Adipocyte (in vitro differentiated cells): ENCODE measurements around the gene BMPR1A.

ENCODE experiments used
- DNase-seq: peaks from one replicate; pipeline ENCODE4 v3.0.0-alpha.2; 2015; ENCODE audit warnings: low read depth
- H3K27me3 ChIP-seq: replicated peaks from 2 replicates; pipeline ENCODE4 v1.7.0; 2013; ENCODE audit warnings: mild to moderate bottlenecking, low read length, moderate library complexity; ENCODE audit not compliant: control insufficient read depth, insufficient read depth
- H3K36me3 ChIP-seq: 2 replicates; pipeline ENCODE4 v1.7.0; 2013; ENCODE audit warnings: low read length, mild to moderate bottlenecking, moderate library complexity; ENCODE audit not compliant: control insufficient read depth, insufficient read depth, severe bottlenecking
- H3K4me1 ChIP-seq: 2 replicates; pipeline ENCODE4 v1.7.0; 2013; ENCODE audit warnings: mild to moderate bottlenecking, low read length, moderate library complexity; ENCODE audit not compliant: control insufficient read depth, insufficient read depth
- H3K4me3 ChIP-seq: 2 replicates; pipeline ENCODE4 v1.7.0; 2013; ENCODE audit warnings: mild to moderate bottlenecking, low read length, moderate library complexity
- H3K9ac ChIP-seq: 2 replicates; pipeline ENCODE4 v1.7.0; 2013; ENCODE audit warnings: mild to moderate bottlenecking, low read length, moderate library complexity
- H3K9me3 ChIP-seq: 2 replicates; pipeline ENCODE4 v1.7.0; 2013; ENCODE audit warnings: mild to moderate bottlenecking, low read length, moderate library complexity; ENCODE audit not compliant: control insufficient read depth

The BMPR1A gene

DNA sequence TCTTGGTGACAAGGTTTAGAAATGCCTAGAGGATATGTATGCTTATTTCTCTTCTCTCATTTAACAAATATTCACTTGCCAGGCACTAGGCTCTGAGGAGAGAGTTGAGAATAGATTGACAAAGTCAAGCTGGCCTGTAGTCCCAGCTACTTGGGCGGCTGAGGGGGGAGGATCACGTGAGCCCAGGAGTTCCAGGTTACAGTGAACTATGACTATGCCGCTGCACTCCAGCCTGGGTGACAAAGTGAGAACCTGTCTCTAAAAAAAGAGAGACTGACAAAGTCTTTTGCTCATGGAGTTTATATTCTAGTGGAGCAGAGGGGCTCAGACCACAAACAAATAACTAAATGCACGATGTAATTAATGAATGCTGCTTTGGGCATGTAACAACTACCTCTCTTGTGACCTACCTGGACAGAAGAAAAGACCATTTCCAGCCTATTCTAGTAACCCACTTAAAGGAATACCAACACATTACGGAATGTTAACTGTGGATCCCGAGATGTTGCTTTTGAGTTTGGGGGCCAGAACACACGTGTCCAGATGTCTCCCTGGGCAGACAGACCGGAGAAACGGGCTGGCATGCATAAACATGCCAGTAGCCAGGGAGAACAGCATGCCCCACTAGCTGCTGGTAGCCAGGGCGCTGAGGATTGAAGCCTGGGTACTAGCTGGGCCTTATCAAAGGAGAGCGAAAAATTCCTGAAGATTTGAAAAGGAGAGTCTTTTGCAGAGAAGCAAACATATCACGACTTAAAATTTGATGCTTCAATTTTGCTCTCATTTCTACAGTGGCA is 2.6 kb upstream of the BMPR1A start:
- no peak overlapping the region for H3K9ac ChIP-seq
- H3K4me1 ChIP-seq, result peaks cover 8% of the 10 kb centered on the region
- no peak overlapping the region for H3K4me3 ChIP-seq
- DNase-seq, result no peak
- H3K9me3 ChIP-seq, result no peaks in the 10 kb centered on the region
- no peaks in the 10 kb centered on the region for H3K27me3 ChIP-seq
- H3K36me3 ChIP-seq, result no peaks in the 10 kb centered on the region

DNA sequence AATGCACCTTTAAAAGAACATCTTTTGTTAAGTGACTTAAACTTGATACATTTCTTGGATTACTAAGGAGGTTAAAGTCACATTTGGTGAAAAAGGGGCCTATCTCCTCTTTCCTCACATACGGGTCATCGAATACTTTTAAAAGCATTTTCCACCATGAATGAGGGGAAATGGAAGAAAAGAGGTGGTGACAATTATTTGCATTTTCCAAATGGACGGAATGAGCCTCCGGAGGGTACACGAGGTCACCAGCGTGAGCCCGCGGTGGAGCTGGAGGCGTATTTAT is 1.0 kb upstream of the BMPR1A start:
- no peaks in the 10 kb centered on the region for H3K9me3 ChIP-seq
- no peaks in the 10 kb centered on the region for H3K36me3 ChIP-seq
- no peaks in the 10 kb centered on the region for H3K27me3 ChIP-seq
- peak overlapping the region; percentile 97 for H3K9ac ChIP-seq
- no peak for DNase-seq
- H3K4me3 ChIP-seq, result peak overlapping the region; percentile 92
- peaks cover 14% of the 10 kb centered on the region for H3K4me1 ChIP-seq

DNA sequence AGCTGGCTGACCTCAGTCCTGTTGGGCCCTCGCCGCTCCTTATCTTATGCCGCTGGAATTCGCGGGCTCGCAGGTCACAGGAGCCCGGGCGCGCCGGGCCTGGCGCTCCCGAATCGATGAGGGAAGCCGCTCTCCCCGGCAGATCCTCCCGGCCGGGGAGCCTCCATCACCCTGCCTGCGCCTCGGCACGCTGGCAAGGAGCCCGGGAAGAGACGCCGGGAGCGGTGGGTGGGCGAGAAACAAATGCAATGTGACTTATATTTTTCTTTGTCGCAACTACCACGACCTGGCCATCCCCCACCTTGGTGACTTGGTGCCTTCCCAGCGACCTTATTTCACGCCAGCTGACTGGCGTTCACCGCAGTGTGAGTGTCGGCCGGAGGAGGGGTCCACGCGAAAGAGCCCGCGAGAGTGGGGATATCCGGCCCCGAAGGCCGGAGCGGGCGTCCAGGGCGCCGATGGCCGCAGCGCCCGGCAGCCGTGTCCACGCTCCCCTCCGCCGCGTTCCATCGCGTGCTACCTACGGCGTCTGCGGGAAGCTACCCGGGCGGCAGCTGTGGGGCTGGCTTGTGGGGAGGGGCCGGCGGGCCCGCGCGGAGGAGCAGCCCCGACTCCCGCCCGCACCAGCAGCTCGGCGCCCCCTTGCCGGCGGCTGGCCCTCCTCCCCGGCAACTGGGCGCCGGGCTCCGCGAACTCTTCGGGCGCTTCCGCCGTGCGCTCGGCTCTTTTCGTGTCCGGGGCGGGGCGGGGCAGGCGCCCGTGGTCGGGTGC is 494 bp upstream of the BMPR1A start:
- no peaks in the 10 kb centered on the region for H3K9me3 ChIP-seq
- H3K9ac ChIP-seq, result peak overlapping the region; percentile 97

DNA sequence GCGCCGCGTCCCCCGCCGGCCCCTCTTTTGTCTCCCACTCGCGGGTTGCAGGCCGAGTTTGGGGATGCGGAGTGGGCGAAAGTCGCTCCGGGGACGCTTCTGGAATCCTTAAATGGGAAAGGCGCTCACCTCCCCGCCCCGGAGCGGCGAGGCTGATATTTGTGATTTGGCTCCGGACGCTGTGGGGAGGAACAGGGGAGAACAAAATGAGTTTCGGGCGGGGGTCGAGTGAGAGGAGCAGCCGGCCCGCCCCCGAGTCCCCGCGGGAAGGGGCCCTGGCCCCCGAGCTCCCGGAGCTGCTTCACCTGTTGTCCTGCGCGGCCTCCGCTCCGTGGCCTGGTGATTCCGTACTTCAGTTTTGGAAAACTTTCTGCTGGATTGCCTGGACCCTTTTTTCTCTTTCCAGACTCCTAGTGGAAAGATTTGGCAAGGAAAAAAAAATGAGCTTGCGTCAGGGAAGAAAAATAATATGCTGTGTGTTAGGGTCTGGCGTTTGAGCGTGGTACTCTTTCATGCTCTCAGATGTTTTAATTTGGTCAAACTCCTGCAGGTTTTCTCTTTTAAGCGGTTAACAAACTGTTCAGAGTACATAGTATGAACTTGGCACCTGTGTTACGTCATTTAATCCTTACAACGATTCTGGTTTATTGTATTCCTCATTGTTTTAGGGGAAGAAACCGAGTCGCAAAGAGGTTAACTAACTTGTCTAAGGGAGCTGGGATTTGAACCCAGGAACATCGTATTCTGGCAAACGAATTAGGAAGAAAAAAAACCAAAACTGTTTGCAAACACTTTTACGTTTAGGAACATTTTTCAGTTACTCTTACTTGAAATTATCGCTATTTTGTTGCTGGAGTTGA is 924 bp downstream of the BMPR1A start:
- H3K9me3 ChIP-seq, result no peaks in the 10 kb centered on the region
- DNase-seq, result peak; percentile 77
- H3K9ac ChIP-seq, result peak overlapping the region; percentile 91
- H3K4me1 ChIP-seq, result peaks cover 14% of the 10 kb centered on the region
- no peaks in the 10 kb centered on the region for H3K36me3 ChIP-seq
- H3K4me3 ChIP-seq, result peak overlapping the region; percentile 90
- H3K27me3 ChIP-seq, result no peaks in the 10 kb centered on the region

More for the DNA sequence above, 494 bp upstream of the BMPR1A start:
- no peaks in the 10 kb centered on the region for H3K27me3 ChIP-seq
- H3K4me1 ChIP-seq, result peaks cover 14% of the 10 kb centered on the region
- H3K4me3 ChIP-seq, result peak overlapping the region; percentile 92
- DNase-seq, result peak; percentile 91
- no peaks in the 10 kb centered on the region for H3K36me3 ChIP-seq

DNA sequence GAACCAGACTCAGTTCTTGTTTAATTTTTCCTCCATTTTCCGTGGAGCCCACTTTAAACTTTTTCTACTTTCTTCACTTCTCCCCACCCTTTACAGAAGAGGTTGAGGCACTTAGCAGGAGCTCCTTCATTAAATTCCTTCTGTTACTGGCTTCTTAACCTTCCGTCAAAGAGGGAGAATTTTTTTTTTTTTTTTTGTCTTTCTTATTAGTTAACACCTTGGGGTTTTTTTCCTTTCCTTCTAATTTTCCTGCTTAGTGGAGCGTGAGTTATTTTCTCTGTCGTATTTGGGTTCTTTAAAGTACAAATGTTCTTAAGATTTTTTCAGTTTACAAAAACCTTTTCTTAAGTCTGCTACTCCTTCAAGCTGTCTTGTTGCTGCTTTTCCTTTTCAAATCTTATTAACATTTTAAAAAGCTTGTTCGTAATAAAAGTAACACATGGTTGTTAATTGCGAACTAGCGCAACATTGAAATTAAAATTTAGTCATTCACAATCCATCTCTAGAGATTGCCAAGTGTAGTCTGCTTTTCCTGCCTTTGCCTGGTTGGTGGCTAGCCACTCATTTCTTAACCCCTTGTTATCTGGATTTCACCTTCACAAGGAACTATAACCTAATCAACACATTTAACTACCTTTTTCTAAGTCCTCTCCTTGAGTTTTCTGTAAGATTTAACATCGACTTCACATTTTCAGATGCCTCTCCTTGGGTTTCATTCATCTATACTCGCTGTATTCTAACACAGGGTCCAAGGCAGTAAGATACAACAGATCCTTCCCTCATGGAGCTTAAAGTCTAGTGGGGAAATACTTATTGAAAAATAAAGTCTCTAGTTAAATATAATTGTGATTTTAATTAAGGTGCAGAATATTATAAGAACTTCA is 2.0 kb downstream of the BMPR1A start:
- Histone ChIP-seq H3K9ac (peak overlapping the region; percentile 91), H3K27me3 (no peaks in the 10 kb centered on the region), H3K36me3 (no peaks in the 10 kb centered on the region), H3K4me3 (peak overlapping the region; percentile 90), H3K4me1 (peaks cover 14% of the 10 kb centered on the region), H3K9me3 (no peaks in the 10 kb centered on the region)
- peak; percentile 47 for DNase-seq

DNA sequence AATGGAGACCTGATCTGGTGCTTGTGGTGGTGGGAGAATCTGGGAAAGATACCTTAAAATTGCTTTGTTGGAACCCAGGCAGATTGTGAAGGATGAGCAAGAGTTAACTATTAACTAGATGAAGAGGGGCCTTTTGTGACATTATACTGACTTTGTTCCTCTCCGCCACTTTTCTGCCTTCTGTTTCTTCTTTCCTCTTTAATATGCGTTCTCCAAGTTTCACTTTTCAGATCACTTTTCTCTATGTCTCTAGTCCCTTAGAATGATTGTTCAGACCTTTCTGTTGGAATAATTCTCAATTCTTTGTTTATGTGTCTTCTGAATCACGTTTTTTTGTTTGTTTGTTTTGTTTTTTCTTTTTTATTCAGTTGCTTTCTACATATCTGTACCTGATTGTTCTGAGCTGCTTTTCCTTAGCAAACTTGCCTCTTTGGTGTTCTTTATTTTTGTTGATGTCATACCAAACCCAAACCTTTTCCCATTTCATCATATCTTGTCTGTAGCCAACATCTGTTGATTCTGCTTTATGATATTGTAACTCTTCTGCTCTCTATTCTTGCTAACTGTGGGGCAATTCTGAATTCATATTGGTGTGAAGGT is 2.8 kb downstream of the BMPR1A start:
- H3K9me3 ChIP-seq, result no peaks in the 10 kb centered on the region
- no peaks in the 10 kb centered on the region for H3K36me3 ChIP-seq
- peak; percentile 43 for DNase-seq
- peak overlapping the region; percentile 90 for H3K4me3 ChIP-seq
- peak overlapping the region; percentile 91 for H3K9ac ChIP-seq
- H3K4me1 ChIP-seq, result peaks cover 14% of the 10 kb centered on the region
- H3K27me3 ChIP-seq, result no peaks in the 10 kb centered on the region

DNA sequence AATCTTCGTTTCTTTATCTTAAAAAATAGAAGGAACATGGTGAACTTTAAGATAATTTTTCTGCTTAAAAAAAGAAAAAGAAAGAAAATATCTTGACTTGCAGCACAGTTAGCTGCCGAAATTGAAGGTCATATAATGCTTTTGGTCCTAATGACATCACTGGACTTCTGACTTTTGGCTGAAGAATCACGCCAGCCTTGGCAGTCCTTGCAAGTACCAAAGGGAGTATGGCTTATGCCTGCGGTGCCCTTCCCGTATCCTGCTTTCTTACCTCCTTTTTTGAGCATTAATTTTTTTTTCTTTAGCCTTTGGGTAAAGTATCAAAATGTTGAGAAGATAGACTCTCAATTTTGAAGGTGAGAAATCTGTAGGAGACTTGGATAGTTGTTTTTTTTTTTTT is 7.0 kb downstream of the BMPR1A start:
- H3K9ac ChIP-seq, result no peak overlapping the region
- DNase-seq, result no peak
- no peaks in the 10 kb centered on the region for H3K36me3 ChIP-seq
- no peaks in the 10 kb centered on the region for H3K9me3 ChIP-seq
- H3K4me3 ChIP-seq, result no peak overlapping the region
- H3K4me1 ChIP-seq, result peaks cover 9% of the 10 kb centered on the region
- no peaks in the 10 kb centered on the region for H3K27me3 ChIP-seq

DNA sequence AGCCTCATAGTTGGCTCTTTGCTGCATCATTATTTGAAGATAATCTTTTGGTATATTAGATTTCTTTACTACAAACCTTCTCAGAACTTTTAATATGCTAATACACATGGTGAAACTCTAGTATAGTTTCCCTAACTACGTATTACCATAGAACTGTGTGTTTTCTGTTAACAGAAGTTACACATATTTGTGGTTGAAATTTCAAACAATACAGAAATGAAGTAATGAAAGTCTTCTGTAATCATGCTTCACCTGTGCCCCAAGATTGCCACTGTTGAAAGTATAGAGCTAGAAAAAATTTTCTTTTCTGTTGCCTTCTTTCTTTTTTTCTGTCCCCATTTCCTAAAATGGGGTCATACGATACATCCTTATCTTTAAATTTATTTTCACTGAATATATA is 9.1 kb downstream of the BMPR1A start:
- Histone ChIP-seq H3K36me3 (no peaks in the 10 kb centered on the region), H3K4me1 (no peaks in the 10 kb centered on the region), H3K9ac (no peak overlapping the region), H3K4me3 (no peak overlapping the region), H3K27me3 (no peaks in the 10 kb centered on the region), H3K9me3 (no peaks in the 10 kb centered on the region)
- no peak for DNase-seq

DNA sequence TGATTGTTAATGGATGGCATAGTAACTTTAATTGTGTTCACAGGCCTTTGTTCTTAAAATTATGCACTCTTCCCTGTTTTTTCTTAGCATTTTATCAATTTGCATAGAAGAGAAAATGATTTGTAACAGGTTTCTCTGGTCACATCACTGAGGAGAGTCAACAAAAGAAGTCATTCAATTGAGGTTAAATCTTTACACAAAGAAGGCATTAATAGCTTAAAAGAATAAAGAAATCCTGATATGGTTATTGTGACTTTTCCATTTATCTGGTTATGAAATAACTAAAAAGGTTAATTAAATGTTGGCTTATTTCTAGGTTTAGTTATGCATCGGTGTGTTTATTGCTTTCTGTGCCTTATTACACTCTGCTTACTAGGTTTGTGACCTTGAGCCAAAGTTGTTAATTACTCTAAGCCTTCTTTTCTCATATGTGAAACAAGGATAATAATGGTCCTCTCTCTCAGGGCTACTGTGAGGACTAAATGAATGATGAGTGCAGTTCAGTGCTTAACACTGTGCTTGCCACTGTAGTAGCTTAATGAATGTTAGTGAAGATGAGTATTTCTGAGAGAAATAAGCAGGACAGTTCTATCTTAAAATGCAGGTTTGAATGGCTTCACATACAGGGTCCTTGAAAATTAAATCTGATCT is 12.1 kb downstream of the BMPR1A start:
- H3K9me3 ChIP-seq, result no peaks in the 10 kb centered on the region
- H3K27me3 ChIP-seq, result no peaks in the 10 kb centered on the region
- no peaks in the 10 kb centered on the region for H3K36me3 ChIP-seq
- no peak for DNase-seq
- no peak overlapping the region for H3K4me3 ChIP-seq
- no peak overlapping the region for H3K9ac ChIP-seq
- no peaks in the 10 kb centered on the region for H3K4me1 ChIP-seq

DNA sequence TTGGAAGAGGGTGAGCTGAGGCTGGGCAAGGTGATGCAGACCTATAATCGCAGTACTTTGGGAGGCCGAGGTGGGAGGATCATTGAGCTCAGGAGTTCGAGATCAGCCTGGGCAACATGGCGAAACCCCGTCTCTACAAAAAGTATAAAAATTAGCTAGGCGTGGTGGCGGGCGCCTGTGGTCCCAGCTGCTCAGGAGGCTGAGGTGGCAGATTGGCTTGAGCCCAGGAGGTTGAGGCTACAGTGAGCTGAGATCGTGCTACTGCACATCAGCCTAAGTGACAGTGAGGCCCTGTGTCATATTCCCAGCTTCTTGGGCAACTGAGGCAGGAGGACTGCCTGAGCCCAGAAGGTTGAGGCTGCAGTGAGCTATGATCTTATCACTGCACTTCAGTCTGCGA is 13.6 kb downstream of the BMPR1A start:
- Histone ChIP-seq H3K36me3 (no peaks in the 10 kb centered on the region), H3K9ac (no peak overlapping the region), H3K9me3 (no peaks in the 10 kb centered on the region), H3K4me1 (peaks cover 2% of the 10 kb centered on the region), H3K27me3 (no peaks in the 10 kb centered on the region), H3K4me3 (no peak overlapping the region)
- DNase-seq, result no peak
